GM21529 (cell line): ENCODE measurements around the gene OSBPL9.
"Not testable (repeated sequence)": the region's sequence is repeated elsewhere in the genome, so short reads cannot be mapped to it uniquely, and the experiment has no call there.

Source experiments
- ATAC-seq: cut with Tn5 transposase; IDR thresholded peaks from one replicate; pipeline ENCODE4 v1.9.1; 2021; ENCODE audit not compliant: unreplicated experiment

Gene OSBPL9

GRCh38 chr1:51768971-51769588 lies 152.2 kb downstream of the OSBPL9 start:
- peak; percentile 51 for ATAC-seq

- ATAC-seq: peak; percentile 68
Observed at GRCh38 chr1:51776408-51776807, 159.5 kb downstream of the OSBPL9 start.

DNA sequence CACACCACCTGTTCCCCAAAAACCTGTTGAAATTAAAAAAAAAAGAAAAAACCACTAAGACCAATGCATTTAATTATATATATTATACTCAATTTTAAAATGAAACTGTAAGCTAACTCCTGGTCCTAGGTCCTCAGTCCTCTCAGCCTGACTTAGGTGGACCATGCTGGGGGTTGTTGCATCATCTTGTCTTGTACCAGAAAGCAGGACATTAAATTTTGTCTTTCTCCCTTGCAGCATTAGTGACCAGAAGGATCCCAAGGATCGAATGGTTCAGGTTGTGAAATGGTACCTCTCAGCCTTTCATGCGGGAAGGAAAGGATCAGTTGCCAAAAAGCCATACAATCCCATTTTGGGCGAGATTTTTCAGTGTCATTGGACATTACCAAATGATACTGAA lies 164.0 kb downstream of the OSBPL9 start:
- ATAC-seq: no peak

DNA sequence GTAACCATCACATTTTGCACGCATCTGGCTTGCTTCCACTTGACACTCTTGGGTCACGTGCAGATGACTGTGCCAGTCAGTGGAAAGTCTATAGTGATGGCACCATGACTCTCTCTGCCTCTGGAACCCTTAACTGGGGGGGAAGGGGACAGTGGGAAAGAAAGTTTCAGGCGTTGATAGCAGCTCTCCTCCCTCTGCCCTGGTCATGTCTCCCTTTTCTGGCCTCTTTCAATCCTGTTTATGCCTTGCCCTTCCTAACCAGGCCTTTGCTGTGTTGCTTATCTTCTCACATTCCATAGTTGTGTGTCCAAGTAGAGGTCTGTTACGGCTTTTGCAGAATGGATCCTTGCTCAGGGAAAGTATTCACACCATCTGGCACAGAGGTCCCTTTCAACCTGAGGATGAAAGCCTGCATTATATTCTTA lies 168.1 kb downstream of the OSBPL9 start:
- no peak for ATAC-seq

DNA sequence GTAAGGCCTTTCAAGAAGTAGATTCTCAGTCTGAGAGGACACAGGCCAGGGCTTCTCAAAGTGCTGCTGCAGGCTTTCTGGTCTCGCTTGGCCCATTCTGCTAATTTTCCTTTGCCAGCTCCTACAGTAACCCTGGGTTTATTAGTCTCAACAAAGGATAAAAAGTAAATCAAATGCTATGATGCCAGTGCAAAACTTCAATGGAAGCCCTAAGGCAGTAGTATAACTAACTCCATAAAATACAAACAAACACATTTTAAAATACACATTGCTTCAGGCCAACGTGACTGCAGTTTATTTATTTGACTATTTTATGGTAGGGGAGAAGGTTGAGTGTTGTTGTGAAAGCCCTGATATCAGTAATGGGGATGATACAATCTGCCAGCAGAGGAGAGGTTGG lies 172.0 kb downstream of the OSBPL9 start:
- no peak for ATAC-seq

GRCh38 chr1:51789342-51789741 lies 172.4 kb downstream of the OSBPL9 start:
- ATAC-seq: no peak

DNA sequence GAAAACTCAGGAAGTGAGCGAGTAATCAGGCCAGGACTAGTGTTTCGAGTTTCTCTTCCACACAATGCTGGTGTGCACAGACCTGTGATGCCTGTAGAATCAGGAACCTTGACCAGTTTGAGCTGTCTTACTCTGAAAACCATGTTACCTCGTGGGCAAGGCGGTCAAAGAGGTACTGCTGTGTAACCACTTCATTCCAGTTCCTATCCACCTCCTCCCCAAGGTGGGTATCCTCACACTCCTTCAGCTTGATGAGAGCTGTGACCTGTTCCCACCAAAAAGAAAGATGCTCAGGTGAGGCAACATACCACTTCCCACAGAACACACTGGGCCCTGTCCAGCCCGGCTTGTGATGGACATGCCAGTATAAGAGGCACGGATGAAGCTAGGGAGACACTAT lies 173.5 kb downstream of the OSBPL9 start:
- ATAC-seq: no peak

GRCh38 chr1:51791888-51792287 lies 175.0 kb downstream of the OSBPL9 start:
- ATAC-seq: no peak

DNA sequence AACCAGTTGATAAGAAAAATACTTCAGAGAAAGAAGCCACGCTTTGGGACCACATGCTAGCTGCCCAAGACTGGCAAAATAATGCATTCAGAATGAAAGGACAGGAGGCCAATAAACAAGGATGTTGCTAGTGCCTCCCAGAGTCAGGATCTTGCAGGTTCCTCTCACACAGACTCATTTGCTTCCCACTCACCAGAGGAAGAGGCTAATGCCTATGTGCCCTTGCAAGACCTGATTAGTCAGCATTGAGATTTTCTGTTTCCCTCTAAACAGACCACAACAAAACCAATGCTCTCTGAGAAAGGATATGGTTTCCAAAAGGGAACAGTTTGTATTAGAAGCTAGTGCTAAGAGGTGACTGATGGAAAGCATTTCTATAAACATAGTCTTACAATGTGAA lies 176.0 kb downstream of the OSBPL9 start:
- no peak for ATAC-seq

DNA sequence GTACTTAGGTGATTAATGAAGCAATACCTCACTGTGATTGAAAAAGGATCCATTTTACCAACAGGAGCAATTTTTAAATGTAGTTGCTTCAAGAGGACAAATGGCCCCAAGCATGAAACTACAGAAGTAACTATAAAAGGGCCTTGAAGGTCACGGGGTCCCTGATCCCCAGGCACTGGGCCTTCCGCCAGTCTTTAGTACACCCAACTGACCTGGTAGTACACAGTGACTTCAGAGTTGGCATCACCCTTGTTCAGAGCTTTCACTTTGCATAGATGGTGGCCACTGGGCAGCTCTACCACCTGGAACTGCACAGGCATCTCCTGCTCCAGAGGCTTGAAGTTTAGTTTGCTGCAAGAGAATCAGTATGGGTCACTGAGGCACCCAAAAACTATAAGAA lies 177.4 kb downstream of the OSBPL9 start:
- no peak for ATAC-seq

GRCh38 chr1:51794868-51795267 lies 178.0 kb downstream of the OSBPL9 start:
- no peak for ATAC-seq

- no peak for ATAC-seq
Observed at GRCh38 chr1:51799372-51799771, 182.5 kb downstream of the OSBPL9 start.

DNA sequence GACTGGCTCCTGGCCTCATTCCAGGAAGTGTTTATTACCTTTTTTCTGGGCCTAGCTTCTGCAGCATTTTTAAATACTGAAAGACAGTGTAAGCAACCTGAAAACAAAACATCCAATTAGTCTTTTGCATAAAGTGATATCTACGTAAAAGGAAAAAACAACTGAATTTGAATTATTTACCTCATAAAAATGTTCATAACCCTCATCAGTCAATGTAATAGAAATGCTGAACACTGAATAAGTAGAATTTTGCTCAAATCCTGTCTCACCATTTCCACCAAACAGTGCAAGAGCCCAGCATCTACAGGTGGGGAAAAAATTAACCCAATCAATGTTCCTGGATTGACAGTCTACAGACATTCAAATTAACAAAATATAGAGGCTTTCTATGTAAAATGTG lies 197.6 kb downstream of the OSBPL9 start:
- no peak for ATAC-seq

DNA sequence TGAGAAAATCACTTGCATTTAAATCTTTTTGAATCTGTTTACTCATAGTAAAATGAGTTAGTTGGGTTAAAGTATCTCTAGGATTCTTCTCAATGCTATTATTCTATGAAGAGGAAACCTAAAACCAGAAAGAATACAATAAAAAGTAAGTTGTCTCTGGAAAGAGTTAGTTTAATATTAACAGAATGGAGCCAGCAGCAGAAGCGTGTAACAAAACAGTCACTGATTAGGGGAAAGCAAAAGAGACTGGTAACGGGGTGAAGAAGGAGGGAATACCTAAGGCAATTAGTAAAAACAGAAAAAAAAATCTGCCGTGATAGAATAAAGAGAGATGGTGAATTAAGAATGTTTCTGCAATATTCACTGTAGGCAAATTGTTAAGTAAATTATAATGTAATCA lies 201.6 kb downstream of the OSBPL9 start:
- ATAC-seq: no peak

GRCh38 chr1:51819021-51819420 lies 202.1 kb downstream of the OSBPL9 start:
- ATAC-seq: not testable (repeated sequence)

DNA sequence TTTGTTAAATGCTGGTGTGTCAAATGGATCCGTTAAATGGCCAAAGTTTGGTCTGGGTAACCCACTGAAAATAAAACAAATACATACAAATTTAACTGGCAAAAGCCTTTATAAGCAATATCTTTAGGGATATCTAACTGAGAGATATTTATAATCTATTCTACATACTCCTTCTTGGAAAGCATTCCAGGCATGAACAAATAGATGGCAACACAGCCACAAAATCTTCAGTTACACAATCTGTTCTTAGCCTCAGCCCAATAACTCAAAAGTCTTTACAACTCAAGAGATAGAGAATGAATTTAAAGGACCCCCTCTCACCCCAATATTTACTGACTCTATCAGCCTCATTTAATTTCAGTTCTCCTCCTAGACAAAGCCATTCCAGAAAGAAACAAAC lies 202.9 kb downstream of the OSBPL9 start:
- ATAC-seq: no peak

DNA sequence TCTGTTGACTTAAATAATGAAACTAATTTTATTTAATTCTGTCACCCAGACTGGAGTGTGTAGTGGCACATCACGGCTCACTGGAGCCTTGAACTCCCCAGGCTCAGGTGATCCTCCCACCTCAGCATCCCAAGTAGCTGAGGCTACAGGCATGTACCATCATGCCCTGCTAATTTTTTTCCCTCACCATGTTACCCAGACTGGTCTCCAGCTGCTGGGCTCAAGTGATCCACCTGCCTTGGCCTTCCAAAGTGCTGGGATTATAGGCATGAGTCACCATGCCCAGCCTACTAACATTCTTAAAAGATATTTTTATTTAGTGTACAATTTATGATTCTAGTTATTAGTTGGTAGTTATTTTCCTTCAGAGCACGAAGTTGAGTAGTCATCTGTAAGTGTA lies 212.2 kb downstream of the OSBPL9 start:
- ATAC-seq: no peak

DNA sequence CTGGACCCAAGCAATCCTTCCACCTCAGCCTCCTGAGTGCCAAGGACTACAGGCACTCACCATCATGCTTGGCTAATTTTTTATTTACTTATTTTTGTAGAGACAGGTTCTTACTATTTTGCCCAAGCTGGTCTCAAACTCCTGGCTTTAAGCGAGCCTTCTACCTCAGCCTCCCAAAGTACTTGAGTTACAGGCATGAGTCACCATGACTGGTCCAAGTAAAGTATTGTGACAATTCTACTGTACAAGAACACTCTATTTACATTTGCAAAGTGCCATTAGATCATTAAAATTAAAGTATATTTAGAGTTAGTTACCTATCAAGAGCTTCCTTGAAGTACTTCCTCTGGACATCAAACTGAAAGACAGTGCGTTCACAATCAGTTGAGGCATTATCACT lies 216.8 kb downstream of the OSBPL9 start:
- ATAC-seq: no peak

DNA sequence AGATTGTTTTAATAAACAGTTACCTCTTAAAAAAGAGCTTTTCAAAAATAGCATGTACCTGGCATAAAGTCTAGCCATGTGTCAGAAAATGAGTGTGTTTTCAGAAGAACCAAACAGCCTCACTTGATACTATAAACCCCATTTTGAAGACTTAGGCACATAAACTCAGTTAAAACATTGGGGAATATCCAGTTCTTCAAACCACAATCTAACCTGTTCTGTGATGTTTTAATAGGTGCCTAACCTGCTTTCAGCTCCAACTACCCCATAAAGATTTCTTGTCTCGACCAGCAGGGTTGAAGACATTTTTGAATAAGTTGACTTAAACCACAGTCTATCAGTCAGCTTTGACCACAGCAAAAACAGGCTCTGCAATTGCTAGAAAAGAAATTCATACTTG lies 220.4 kb downstream of the OSBPL9 start:
- no peak for ATAC-seq
